Measurements from ENCODE around the gene UNC119B.

DNA sequence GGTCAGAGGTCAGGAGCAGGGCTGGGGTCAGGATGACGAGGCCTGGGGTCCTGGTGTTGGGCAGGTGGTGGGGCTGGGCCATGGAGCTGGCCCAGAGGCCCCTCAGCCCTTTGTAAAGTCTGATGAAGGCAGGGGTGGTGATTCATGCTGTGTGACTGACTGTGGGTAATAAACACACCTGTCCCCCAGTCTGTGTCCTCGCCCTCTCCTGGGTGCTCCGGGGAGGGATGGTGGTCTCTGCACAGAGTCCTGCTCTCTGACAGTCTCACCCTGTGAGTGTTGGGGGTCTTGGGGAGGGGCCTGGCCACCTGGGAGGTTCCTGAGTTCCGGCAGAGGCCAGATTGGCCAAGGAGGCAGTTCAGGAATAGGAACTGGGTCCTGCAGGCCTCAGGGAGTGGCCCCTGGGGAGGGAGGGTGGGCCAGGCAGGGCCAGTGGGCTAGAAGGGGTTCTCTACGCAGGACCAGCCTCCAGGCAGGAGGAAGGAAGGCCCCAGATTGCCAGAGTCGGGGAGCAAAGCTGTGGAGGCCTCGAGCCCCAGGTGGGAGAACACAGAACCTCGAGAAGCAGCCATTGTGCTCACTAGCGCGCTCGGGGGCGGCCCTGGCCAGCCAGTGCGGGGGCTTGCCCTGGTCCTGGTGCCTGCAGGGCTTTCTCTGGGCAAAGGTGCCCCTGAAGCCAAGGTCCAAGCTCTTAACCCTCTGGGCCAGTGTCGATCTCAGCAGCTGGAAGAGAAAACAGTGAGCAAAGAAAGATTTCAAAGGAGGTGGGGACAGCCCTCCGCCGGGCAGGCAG is 29.8 kb downstream of the UNC119B start:
- TF ChIP-seq, protein P1, sequence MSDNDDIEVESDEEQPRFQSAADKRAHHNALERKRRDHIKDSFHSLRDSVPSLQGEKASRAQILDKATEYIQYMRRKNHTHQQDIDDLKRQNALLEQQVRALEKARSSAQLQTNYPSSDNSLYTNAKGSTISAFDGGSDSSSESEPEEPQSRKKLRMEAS (IDR thresholded peaks at IDR 0.05), result no peak
- TF ChIP-seq EGR1 (IDR thresholded peaks at IDR 0.05) (no peak), YY1 (IDR thresholded peaks at IDR 0.05; ENCODE audit: low read depth) (no peak), FOXM1 (IDR thresholded peaks at IDR 0.05; ENCODE audit: borderline replicate concordance, low read depth) (no peak), TCF12 (IDR thresholded peaks at IDR 0.05; ENCODE audit: low read depth) (no peak), CREB1 (IDR thresholded peaks at IDR 0.05; ENCODE audit: low read depth) (no peak), TAF1 (IDR thresholded peaks at IDR 0.05; ENCODE audit: low read depth) (no peak), EP300 (IDR thresholded peaks at IDR 0.05; ENCODE audit: borderline replicate concordance) (no peak), RAD21 (IDR thresholded peaks at IDR 0.05; ENCODE audit: low read depth) (no peak), USF1 (IDR thresholded peaks at IDR 0.05) (no peak)
